Measurements from ENCODE around the gene CEP250. TPM values are rescaled to one million over a fixed set of nuclear protein-coding genes. Genes with fewer than 3 reads are reported as not detected.
A peak's percentile ranks its signal among the peaks of the same experiment; 100 is the strongest.

CEP250 gene
- total RNA-seq, 1 experiment from 2014 or later, result 52.5 TPM

DNA sequence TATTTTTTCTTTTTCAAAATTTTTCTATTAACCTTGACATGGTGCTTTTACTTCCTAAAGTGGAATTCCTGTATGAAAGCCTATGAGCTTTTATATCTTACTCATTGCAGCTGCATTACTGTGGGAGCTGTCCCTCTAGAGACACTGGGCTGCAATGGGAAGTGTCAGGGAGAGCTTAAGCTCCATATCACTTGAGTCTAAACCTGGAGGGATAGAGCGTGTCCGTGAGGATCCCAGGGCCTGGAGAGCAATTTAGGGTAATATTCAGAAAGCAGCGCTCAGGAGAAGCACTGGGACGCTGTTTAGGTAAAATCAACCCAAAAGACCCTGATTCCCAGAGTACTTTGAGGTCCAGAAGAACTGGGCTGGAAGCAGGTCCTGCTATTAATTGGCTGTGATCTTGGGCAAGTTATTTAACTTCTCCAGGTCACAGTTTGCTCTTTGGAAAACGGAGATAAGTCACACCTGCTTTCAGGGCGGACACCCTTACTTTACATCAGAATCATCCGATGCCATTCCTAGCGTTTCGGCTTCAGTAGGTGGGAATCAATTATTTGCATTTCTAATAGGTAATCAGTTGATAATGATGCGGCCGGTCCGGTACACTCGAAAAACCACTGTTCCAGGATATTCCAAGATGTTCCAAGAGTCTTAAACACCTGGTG is 85.9 kb downstream of the CEP250 start:
- intact Hi-C loops (cut with micrococcal nuclease), result loop anchor here (2.0 kb wide), 1 partner anchor 28 kb away; no protein-coding TSS in a partner anchor
- Histone ChIP-seq H3K4me3 (ENCODE audit: low read length) (peak overlapping the region; percentile 89), H3K9me2 (replicated peaks; ENCODE audit: low read length) (no peaks in the 10 kb centered on the region), H3F3A (ENCODE audit: low read length, unreplicated experiment) (no peaks in the 10 kb centered on the region), H3K4me1 (ENCODE audit: insufficient read depth, low read length) (peaks cover 14% of the 10 kb centered on the region), H3K36me3 (ENCODE audit: low read depth, low read length) (peaks cover 15% of the 10 kb centered on the region; the same call in 1 of the 2 replicates), H4K20me1 (ENCODE audit: low read length) (no peaks in the 10 kb centered on the region), H3K27me3 (ENCODE audit: low read length) (no peaks in the 10 kb centered on the region), H3K9ac (ENCODE audit: low read length) (peak overlapping the region; percentile 91; the same call in 1 of the 2 replicates), H3K79me2 (ENCODE audit: low read length) (peaks cover 17% of the 10 kb centered on the region), H3K9me3 (ENCODE audit: low read length) (no peaks in the 10 kb centered on the region), H3K4me2 (ENCODE audit: low read length) (peak overlapping the region; percentile 95), H3K27ac (ENCODE audit: low read length) (no peak overlapping the region), H2AFZ (ENCODE audit: low read length) (peak overlapping the region; percentile 95)
- BruUV-seq (replicated peaks), result TSS peak; percentile 85
- ChIA-PET CTCF (interaction anchor here (1.1 kb wide), 1 partner anchor 20 kb away, joined by 4 read pairs; no protein-coding TSS in a partner anchor), POLR2A (ENCODE audit: unreplicated experiment) (interaction anchor here (1.0 kb wide), 1 partner anchor 86 kb away, joined by 8 read pairs; no protein-coding TSS in a partner anchor)
- peak; percentile 22 for DNase-seq
- ATAC-seq, result no peak; the same call in 1 of the 2 replicates
- TF ChIP-seq EZH2phosphoT487 (IDR thresholded peaks at IDR 0.05; ENCODE audit: borderline replicate concordance, low read length) (no peak), CTCF (conservative IDR thresholded peaks at IDR 0.05; ENCODE audit: low read depth, low read length) (no peak), EZH2 (IDR thresholded peaks at IDR 0.05; ENCODE audit: low read length, unreplicated experiment) (no peak)

- BruUV-seq (replicated peaks), result no TSS peak
Measured at GRCh38 chr20:35541783-35542662, 86.6 kb downstream of the CEP250 start, which contains the start of gene ERGIC3. ERGIC3 (plus strand) TSS chr20:35542078; CDS start chr20:35542098, 20 bp downstream.

More at GRCh38 chr20:35541783-35542662, 86.6 kb downstream of the CEP250 start, which contains the start of gene ERGIC3:
- ChIA-PET CTCF (interaction anchor here (0.6 to 1.1 kb wide), 2 partner anchors 19 to 29 kb away, joined by 3 to 4 read pairs; no protein-coding TSS in a partner anchor), POLR2A (ENCODE audit: unreplicated experiment) (interaction anchor here (1.0 kb wide), 1 partner anchor 87 kb away, joined by 8 read pairs; no protein-coding TSS in a partner anchor)
- Histone ChIP-seq H3K9ac (ENCODE audit: low read length) (peak within 1 kb of the TSS; percentile 91), H3K27me3 (ENCODE audit: low read length) (no peaks in the 10 kb centered on the region), H3K4me3 (ENCODE audit: low read length) (peak within 1 kb of the TSS; percentile 89), H3K79me2 (ENCODE audit: low read length) (peaks cover 17% of the 10 kb centered on the region), H3F3A (ENCODE audit: low read length, unreplicated experiment) (no peaks in the 10 kb centered on the region), H2AFZ (ENCODE audit: low read length) (peak within 1 kb of the TSS; percentile 95), H4K20me1 (ENCODE audit: low read length) (no peaks in the 10 kb centered on the region), H3K9me2 (replicated peaks; ENCODE audit: low read length) (no peaks in the 10 kb centered on the region), H3K9me3 (ENCODE audit: low read length) (no peaks in the 10 kb centered on the region), H3K36me3 (ENCODE audit: low read depth, low read length) (peaks cover 16% of the 10 kb centered on the region; the same call in 1 of the 2 replicates), H3K4me1 (ENCODE audit: insufficient read depth, low read length) (peaks cover 14% of the 10 kb centered on the region), H3K27ac (ENCODE audit: low read length) (peak within 1 kb of the TSS; percentile 69), H3K4me2 (ENCODE audit: low read length) (peak within 1 kb of the TSS; percentile 95)
- intact Hi-C loops (cut with micrococcal nuclease), result loop anchor here (2.0 kb wide), 1 partner anchor 29 kb away; no protein-coding TSS in a partner anchor
- TF ChIP-seq EZH2 (IDR thresholded peaks at IDR 0.05; ENCODE audit: low read length, unreplicated experiment) (no peak), EZH2phosphoT487 (IDR thresholded peaks at IDR 0.05; ENCODE audit: borderline replicate concordance, low read length) (no peak), CTCF (conservative IDR thresholded peaks at IDR 0.05; ENCODE audit: low read depth, low read length) (no peak)
- peak; percentile 97 for DNase-seq
- peak; percentile 98 for ATAC-seq
